Regular cardiac myocyte (primary cell): ENCODE data around the gene SRSF7. TPM values are rescaled to one million over a fixed set of nuclear protein-coding genes. Genes with fewer than 3 reads are reported as not detected.

ENCODE experiments used
- total RNA-seq: library from RNA; depleted of rRNA; stranded (reverse); fragments of >200 nt; gene quantifications from 2 replicates; pipeline ENCODE4 v1.2.3, GENCODE V29; 2014

The SRSF7 gene
- 107 and 249 TPM in 2 replicates for total RNA-seq

DNA sequence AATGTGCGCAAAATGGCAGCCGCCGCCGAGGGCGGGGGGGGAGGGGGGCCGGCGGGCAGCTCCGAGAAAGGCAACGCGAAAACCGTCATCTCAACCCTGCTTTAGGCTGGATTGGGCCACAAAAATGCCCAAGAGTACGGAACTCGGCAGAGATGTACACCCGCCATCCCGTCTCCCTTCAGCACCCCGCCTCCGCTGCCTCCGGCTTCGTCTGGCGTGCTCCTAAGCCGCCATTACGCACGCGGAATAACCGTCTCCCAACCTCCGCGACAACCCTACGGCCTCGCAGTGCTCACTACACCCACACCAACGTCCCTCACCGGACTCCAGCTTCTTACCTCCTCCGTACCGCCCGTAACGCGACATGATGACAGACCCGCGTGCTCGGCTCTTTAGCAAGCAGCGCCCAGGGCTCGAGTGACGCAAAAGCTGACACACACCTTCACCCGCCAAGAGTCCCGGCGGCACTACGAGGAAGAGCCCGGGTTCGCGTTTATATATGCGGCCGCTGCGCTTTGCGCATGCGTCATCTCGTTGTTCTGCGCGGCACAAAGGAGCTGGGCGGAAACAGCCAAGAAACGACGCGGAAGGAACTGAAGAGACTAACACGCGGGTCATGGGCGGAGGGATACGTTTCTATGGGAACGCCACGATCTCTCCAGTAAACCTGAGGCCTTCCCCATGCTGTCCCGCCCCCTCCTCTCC, at the start of gene SRSF7:
SRSF7 (minus strand) TSS at position 471 of the 705 bp plus-strand sequence; CDS start at position 366, 105 bp downstream.

Other genes starting within 250 kb of the SRSF7 start
- 37.8 and 41.0 TPM in 2 replicates for gene HNRNPLL, start 148.4 kb downstream of the SRSF7 start, total RNA-seq
- gene GALM, start 85.2 kb downstream of the SRSF7 start, total RNA-seq: 14.0 and 25.1 TPM in 2 replicates
- gene GEMIN6, start 26.8 kb upstream of the SRSF7 start, total RNA-seq: 18.0 and 29.7 TPM in 2 replicates
- gene DHX57, start 124.6 kb upstream of the SRSF7 start, total RNA-seq: 18.9 and 29.7 TPM in 2 replicates
- gene MORN2, start 124.6 kb upstream of the SRSF7 start, total RNA-seq: 10.1 and 16.5 TPM in 2 replicates
- under 0.01 and 0.85 TPM in 2 replicates for gene ARHGEF33, start 138.5 kb upstream of the SRSF7 start, total RNA-seq